Measurements from ENCODE around the gene ACTG1.

The ACTG1 gene

DNA sequence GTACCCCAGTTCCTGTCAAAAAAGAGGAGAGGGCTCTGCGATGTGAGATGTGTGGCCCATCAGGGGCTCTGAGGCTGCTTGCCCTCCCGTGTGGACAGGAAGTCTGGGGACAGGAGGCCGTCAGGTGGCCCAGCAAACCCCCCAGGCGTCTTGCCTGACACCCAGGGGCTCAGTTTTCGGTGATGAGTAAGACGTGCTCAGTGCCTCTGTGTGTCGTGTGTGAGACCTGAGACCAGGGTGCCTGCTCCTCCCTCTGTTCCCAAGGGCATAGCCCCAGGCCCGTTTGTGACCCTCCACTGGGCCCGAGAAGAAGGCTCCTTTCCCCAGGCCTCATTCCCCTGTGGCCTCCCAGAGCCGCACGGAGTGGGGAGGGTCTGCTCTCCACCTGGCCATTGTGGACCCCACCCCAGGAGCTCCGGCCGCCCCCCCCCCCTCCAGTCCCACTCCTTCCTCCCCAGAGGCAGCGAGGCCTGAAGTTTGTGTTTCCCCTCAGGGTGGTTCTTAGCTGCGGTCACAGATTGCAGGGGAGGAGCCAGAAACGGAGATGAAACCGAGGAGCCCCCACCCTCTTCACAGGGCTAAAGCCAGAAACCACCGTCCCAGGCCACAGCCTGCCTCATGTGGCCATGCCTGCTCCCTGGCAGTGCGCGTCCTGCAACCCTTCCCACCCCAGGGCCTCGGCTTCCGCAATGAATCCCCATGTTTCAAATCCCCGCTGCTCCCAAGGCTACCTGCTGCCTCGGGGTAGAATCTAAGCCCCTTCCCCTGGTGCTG is 4.9 kb upstream of the ACTG1 start:
- no peak for DNase-seq (ENCODE audit: low read depth)

GRCh38 chr17:81517009-81517338 is 4.4 kb upstream of the ACTG1 start:
- DNase-seq (ENCODE audit: low read depth) = no peak

DNA sequence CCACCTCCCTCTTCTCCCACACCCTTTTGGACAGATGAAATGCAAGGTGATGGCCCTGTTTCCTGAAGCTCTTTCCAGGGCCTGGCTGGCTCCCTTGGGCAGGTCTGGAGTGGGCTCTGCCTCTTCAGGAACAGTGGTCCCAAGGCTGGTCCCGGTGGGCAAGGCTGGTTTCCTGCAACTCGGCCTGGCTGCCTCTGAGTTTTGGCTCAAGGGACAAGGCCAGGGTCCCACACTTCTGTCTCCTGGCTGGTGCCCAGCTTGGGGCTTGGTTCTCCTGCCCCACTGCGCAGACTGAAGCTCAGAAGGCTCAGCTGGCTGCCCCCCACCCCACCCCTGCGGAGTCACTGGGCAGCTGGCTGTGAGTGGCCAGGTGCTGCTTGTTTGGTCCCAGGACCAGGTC is 3.8 kb upstream of the ACTG1 start:
- DNase-seq (ENCODE audit: low read depth) = no peak

GRCh38 chr17:81515530-81516041 is 3.0 kb upstream of the ACTG1 start:
- no peak for DNase-seq (ENCODE audit: low read depth)

- peak; percentile 84 for DNase-seq (ENCODE audit: low read depth)
These were observed 2.3 kb upstream of the ACTG1 start for GRCh38 chr17:81514739-81515529.

DNA sequence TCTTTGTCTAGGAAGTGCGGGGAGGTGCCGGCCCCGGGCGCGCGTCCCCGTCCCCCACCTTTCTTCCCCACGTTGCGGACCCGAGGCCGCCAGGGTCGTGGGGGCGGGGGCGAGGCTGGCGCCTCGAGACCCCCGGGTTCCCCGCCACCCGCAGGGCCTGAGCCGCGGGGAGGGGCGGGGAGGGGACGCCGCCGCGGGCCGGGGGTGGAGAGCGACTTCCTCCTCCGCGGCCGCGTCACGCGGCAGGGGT is 1.8 kb upstream of the ACTG1 start:
- peak; percentile 45 for DNase-seq (ENCODE audit: low read depth)

DNA sequence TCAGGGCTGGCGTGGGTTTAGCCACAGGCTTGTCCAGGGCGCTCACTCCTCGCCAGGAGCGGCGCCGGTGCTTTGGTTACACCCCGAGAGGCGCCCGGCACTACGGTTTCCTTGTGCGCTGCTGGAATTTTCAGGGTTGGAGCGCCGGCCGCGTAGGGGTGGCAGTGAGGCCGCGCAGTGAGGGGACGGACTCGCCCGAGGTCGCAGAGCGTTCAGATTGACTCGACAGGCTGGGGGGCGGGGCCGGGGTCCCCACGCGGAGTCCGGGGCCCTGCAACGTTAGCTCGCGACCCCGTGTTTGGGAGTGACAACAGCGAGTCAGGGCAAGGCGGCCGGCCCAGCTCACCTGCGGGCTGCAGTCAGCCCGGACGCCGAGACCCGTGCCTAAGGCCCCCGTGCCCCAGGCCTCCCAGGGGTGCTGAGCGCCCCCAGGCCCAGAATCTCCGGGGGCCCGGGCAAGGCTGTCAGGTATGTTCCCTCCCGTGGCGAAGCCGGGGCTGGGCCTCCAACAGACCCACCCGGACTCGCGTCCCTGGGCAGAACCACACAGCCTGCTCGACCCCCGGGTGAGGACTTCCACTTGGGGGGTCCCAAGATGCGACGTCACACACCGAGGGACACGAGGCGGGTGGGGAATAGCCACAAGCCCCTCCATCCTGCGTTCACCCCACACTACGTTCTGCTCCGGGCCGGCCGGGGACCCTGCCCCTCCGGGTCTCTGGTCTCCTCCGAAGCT is 1.3 kb upstream of the ACTG1 start:
- DNase-seq (ENCODE audit: low read depth) = peak; percentile 91

- DNase-seq (ENCODE audit: low read depth) = peak; percentile 81
These were observed 763 bp upstream of the ACTG1 start for GRCh38 chr17:81513372-81513752.

GRCh38 chr17:81511804-81512561 is 616 bp downstream of the ACTG1 start:
- peak; percentile 52 for DNase-seq (ENCODE audit: low read depth)

GRCh38 chr17:81511554-81511803 is 1.1 kb downstream of the ACTG1 start:
- no peak for DNase-seq (ENCODE audit: low read depth)

- DNase-seq (ENCODE audit: low read depth) = peak; percentile 59
These were observed 1.6 kb downstream of the ACTG1 start for GRCh38 chr17:81510785-81511553.

- DNase-seq (ENCODE audit: low read depth) = peak; percentile 44
These were observed 2.4 kb downstream of the ACTG1 start for GRCh38 chr17:81509972-81510784.

DNA sequence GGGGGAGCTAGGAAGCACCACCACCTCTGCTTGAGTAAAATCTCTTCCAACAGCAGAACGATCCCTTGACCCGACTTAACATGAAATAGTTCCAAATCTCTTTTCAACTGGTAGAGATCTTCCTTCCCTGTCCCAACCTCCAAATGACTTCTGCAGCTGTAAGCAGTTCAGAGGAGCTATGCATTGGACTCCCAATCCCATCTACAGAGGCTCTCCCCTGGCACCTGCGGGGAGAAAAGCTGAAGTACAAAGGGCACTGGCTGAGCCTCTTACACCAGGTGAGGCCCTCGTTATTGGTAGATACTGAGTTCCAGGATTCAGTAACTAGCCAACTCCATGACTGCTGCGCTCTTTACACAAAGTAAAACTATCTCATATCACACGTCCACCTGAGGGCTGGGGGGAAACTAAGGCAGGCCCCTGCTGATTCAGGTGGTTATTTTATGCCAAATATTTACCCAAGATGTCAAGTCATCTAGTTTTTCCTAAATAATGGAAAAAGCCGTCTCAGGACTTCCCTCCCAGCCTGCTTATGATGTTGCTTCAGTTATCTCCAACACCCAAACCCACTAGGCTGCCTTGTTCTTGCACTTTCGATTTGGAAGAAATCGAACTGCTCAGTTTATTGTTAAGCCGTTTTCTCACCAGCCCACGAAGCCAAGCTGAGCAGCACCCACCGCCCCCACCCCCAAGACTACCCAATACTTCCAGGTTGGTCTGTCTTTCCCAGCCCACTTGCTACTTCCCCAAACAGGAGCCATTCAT is 3.2 kb downstream of the ACTG1 start:
- DNase-seq (ENCODE audit: low read depth) = peak; percentile 58

DNA sequence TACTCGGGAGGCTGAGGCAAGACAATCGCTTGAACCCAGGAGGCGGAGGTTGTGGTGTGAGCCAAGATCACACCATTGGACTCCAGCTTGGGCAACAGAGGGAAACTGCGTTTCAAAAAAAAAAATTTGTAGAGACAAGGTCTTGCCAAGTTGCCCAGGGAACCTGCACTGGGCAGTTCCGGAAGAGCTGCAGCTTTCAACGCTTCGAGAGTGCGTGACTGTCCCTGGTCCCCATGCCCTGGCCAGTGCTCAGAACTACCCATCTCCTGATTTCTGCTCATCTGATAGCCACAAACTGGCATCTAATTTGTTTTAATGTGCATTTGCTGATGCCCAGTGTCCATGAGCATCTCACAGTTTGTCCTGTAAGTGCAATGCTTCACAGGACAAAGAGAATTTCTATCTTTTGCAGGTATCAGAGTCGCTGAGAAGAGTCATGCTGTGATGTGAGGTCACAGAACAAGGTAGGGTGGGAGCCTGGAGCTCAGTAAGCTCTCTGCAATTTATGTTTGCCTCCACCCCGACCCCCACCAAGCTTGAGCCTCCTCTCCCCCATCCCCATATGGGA is 3.9 kb downstream of the ACTG1 start:
- DNase-seq (ENCODE audit: low read depth) = peak; percentile 61

DNA sequence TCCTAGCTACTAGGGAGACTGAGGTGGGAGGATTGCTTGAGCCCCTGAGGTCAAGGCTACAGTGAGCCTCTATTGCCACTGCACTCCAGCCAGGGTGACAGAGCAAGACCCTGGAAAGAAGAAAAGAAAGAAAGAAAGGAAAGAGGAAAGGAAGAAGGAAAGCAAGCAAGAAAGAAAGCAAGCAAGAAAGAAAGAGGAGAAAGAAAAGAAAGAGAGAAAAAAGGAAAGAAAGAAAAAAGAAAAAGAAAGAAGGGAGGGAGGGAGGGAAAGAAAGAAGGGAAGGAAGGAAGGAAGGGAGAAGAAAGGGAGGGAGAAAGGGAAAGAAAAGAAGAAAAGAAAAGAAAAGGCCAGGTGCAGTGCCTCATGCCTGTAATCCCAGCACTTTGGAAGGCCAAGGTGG is 9.0 kb downstream of the ACTG1 start:
- DNase-seq (ENCODE audit: low read depth) = no peak

DNA sequence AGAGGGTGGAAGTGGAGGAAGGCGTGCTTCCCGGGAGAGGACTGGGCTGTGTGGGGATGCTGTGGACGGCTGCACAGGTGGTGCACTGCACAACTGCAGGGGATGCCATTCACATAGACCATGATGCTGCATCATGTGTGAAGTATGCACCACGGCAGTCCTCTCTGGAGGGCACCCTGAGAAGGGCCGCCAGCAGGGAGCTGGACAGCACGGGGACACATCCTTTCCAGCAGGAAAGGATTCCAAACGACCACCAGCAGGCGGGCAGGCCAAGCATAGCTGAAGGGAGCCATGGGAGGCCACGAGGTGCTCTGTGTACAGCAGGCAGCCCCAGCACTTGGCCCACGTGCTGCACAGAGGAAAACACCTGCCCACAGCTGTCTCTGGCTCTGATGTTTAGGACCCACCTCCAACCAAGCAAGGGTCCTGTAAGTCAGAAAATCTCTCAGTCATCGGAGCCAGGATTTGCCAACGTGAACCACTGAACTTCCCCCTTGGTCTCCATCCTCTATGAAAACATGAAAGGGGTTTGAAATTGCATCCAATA is 10.1 kb downstream of the ACTG1 start:
- DNase-seq (ENCODE audit: low read depth) = no peak

GRCh38 chr17:81500047-81500446 is 12.6 kb downstream of the ACTG1 start:
- DNase-seq (ENCODE audit: low read depth) = no peak

DNA sequence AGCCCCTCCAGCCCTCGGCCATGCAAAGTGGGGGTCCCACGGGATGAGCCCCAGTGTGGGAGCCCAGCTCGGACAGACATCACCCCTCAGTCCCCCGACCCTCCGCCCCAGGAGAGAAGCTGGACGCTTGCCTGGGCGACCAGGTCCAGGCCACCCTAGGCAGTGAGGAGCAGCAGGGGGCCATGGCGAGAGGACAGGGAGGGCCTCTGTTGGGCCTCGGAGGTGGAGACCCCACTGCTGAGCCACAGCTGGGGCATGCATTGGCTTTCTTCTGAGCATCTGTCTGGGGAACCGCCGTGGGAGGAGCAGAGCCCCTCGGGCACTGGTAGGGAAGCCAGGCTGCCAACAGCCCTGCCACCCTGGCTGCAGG is 13.0 kb downstream of the ACTG1 start:
- no peak for DNase-seq (ENCODE audit: low read depth)

DNA sequence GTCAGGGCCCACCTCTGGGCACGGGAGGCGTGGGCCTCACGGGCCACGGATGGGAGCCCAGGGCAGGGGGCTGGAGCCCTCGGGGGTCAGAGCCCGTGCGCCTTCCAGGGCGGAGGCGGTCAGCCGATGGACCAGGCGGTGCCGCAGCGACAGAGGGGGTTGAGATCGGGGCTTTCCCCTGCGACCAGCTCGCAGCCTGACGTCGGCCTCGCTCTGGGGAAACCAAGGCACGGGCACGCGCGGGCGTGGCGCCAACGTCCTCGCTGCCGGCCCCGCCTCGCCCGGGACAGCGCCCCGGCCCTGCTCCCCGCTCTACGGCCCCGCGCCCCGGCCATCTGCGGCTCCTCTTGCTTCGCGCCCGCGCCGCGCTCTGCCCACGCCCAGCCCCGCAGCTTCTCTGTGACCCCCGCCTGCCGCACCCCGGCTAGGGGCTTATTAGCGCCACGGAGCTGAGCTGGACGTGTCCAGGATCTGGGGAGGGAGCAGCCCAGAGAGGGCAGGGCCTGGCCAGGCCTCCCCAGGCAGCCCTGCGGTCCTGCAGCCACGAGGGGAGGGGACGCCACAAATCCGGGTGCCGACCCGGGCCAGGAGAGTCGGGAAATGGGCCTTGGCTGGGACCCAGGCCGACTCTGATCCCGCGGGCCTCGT is 13.5 kb downstream of the ACTG1 start:
- no peak for DNase-seq (ENCODE audit: low read depth)
